HG02884 (cell line): ENCODE measurements around the gene MYH13.

Source experiments
- ATAC-seq: cut with Tn5 transposase; IDR thresholded peaks from one replicate; pipeline ENCODE4 v1.9.1; 2021; ENCODE audit warnings: mild to moderate bottlenecking, moderate library complexity; ENCODE audit not compliant: unreplicated experiment

Gene MYH13

DNA sequence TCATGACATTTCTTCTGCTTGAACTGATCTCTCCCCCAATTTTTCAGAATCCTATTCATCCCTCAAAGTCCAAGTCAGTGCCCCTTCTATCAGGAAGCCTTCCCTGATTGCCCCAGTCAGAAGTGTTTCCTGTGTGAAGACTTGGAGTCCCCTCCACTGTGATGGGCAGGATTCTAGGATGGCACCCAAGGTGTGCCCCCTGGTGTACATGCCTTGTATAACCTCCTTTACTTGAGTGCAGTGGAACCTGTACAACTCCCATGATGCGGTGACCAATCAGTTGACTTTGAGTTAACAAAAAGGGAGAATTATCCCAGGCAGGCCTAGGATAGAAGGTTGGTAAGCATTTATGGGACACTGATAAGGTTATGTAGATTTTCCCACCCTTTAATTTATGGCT, 23.4 kb downstream of the MYH13 start:
- ATAC-seq = no peak

- ATAC-seq = no peak
These were observed 28.0 kb downstream of the MYH13 start for GRCh38 chr17:10344816-10345215.

DNA sequence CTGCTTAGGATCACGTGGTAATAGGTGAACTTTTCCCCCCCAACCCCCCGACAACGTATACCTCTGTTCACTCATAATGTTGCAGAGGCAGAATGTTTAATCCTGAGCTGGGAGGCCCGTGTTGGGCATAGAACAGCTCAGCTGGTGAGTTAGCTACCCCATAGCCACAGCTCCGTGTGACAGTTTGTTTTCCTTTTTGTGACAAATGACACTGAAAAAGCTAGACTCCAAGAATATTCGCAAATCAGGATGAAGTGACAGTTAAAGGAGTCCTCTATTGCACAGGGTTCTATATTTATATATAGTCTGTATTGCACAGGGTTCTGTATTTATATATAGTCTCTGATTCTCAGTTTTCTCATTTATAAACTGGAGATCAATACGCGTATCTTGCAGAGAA, 33.8 kb downstream of the MYH13 start:
- no peak for ATAC-seq

- no peak for ATAC-seq
These were observed 34.8 kb downstream of the MYH13 start for GRCh38 chr17:10337976-10338375.

DNA sequence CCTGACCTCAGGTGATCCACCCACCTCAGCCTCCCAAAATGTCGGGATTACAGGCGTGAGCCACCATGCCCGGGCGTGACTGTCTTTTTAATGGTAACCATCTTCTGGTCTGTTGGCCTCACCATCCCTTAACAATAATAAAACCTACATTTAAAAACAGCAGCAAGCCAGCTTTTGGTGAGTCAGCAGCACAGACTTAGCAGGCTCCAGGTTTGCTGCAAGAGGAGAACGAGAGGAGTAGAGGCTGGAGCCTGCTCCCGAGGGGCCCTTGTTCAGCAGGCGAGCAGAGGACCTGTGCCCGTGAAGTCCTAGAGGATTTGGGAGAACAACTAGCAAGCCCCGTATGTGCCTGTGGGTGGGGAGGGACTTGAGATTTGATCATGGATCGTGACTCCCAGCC, 35.7 kb downstream of the MYH13 start:
- ATAC-seq = no peak

DNA sequence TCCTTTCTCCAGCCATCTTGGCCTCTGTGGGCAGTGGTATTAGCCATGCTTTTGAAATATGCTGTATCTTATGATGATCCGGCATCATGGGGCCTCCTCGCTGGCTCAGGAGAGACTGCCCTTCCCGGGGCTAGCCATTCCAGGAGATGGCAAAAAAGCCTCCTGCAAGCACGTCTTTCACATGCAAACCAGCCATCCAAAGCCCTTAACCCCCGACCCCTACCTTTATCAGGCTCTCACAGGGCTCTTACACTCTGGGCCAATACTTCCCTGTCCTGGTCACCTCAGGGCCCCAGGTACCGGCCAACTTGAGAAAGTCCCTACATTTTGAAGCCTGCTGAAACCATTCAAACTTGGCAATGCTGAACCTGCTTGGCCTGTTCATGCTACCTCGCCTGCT, 36.4 kb downstream of the MYH13 start:
- ATAC-seq = no peak

GRCh38 chr17:10332515-10332914, 40.3 kb downstream of the MYH13 start:
- ATAC-seq = no peak

DNA sequence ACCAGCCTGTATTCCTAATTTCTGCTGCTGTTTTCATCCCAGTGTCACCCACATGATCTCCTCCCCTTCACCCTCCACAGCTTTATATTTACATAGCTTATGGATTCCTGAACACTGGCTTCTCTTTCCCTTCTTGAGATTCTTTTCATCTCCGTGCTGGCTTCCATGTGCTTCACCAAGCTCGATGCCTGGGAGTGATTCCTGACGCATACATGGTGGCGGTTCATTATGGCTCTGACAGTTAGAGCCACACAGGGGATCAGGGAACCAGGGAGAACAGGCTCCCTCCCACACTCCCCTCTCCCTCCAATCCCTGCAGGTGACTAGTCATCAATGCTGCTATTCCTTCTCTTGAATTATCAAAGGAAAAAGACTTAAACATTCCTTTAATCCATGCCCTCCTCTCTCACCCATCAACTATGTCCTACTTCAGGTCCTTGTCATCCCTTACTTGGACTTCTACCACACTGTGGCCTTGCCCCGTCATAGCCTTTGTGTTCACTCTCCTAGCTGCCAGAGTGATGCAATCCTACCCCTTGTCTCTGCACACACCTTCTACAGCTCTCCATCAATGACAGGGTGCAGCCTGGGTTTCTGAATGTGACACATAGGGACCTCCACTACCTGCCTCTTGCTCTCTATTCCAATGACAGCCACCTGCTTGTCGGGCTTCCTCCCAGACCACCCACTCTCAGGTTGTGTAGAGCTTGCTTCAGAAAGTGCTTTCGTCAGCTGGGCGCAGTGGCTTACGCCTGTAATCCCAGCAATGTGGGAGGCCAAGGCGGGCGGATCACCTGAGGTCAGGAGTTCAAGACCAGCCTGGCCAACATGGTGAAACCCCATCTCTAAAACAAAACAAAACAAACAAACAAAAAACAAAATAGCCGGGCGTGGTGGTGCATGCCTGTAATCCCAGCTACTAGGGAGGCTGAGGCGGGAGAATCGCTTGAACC, 43.6 kb downstream of the MYH13 start:
- ATAC-seq = no peak

DNA sequence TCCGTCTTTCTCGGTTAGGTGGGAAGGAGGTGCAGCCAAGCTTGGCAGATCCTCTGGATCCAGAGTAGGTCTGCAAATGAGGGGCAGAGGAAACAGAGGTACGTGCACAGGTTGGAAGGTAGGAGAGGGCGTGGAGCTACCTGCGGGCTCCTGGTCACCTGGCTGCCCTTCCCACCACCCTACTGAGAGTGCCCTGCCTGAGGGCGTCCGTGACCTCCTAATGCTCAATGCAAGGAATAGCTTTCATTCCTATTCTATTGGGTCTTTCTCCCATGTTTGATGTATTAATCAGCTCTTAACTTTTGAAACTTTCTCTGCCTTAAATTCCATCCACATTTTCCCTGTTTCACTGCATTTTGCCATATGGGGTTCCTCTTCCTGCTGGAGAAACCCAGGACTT, 44.6 kb downstream of the MYH13 start:
- ATAC-seq = no peak

DNA sequence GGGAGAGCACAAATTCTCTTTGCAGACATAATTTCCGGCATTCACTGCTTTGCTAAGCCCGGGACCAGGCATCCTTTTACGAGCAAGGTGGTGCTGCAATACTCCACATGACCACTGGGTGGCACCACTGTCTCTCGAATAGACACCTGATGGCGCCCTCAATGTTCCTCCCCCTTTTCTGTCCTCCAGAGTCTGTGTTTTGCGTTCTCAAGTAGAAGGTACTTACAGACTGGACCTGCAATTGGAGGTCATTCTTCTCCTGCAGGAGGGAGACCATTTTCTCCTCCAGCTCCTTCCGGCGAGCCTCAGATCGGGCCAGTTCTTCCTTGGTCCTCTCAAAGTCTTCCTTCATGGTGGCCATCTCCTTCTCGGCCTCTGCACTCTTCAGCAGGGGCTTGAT, 45.2 kb downstream of the MYH13 start:
- ATAC-seq = no peak

- ATAC-seq = no peak
These were observed 47.6 kb downstream of the MYH13 start for GRCh38 chr17:10325031-10325695.

GRCh38 chr17:10323812-10324610, 48.8 kb downstream of the MYH13 start:
- no peak for ATAC-seq

GRCh38 chr17:10318535-10318934, 54.3 kb downstream of the MYH13 start:
- no peak for ATAC-seq

DNA sequence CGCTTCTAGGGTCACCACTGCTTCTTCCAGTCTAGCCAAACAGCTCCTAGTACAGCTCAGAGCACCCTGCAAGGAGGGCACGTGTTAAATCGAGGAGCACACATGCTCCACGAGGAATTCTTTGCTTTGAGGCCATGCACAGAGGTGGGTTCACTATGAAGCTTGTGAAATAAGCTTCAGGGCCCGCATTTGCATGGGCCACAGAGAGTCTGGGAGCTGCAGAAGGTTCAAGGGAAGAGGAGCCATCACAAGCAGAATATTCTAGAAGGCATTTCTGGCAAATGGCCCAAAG, 55.3 kb downstream of the MYH13 start:
- no peak for ATAC-seq

- peak; percentile 69 for ATAC-seq
These were observed 55.8 kb downstream of the MYH13 start for GRCh38 chr17:10316801-10317542.

GRCh38 chr17:10314329-10314728, 58.5 kb downstream of the MYH13 start:
- no peak for ATAC-seq

- ATAC-seq = no peak
These were observed 59.7 kb downstream of the MYH13 start for GRCh38 chr17:10313037-10313672.

GRCh38 chr17:10311131-10311530, 61.7 kb downstream of the MYH13 start:
- ATAC-seq = no peak

- ATAC-seq = no peak
These were observed 63.5 kb downstream of the MYH13 start for GRCh38 chr17:10309003-10309974.
